ENCODE measurements around the gene AGER. TPM values are rescaled to one million over a fixed set of nuclear protein-coding genes. Genes with fewer than 3 reads are reported as not detected.
"Not testable (repeated sequence)": the region's sequence is repeated elsewhere in the genome, so short reads cannot be mapped to it uniquely, and the experiment has no call there.

The AGER gene
- total RNA-seq, 4 donors from 2014 or later = 1.1 to 9.0 (median 2.7) TPM

GRCh38 chr6:32147401-32148132, 36.5 kb downstream of the AGER start:
- H3K36me3 ChIP-seq = no peaks in the 10 kb centered on the region
- in situ Hi-C loops (cut with MboI; ENCODE audit: low pct_ligation_motif_present in 1 of 4, low pct_unique_long_range_greater_than_20kb in 1 of 4, low sequenced_read_pairs in 3 of 4) (no loop called here), intact Hi-C loops (cut with DNase I; ENCODE audit: low total_unique reads) (no loop called here)
- no peak for DNase-seq
- no peaks in the 10 kb centered on the region for H3K9me3 ChIP-seq
- peaks cover 0 to 23% (median 20%) of the 10 kb centered on the region in 4 donors for H3K4me1 ChIP-seq
- H3K27ac ChIP-seq = no peak overlapping the region
- H3K4me3 ChIP-seq = no peak overlapping the region
- no peak for TF ChIP-seq EP300 (IDR thresholded peaks at IDR 0.05; ENCODE audit: low read depth)
- no peak for TF ChIP-seq POLR2AphosphoS5 (IDR thresholded peaks at IDR 0.05)
- no peak for TF ChIP-seq CTCF (IDR thresholded peaks at IDR 0.05)
- TF ChIP-seq POLR2A (IDR thresholded peaks at IDR 0.05) = no peak
- peaks cover 13% of the 10 kb centered on the region for H3K27me3 ChIP-seq
- WGBS, 2 donors (ENCODE audit: low coverage in 1 of 2) = 70 to 96% methylated on average over 2 to 4 of the region's 4 CpGs

GRCh38 chr6:32146687-32147086, 37.4 kb downstream of the AGER start:
- Histone ChIP-seq H3K4me1 (peaks cover 0 to 25% (median 14%) of the 10 kb centered on the region in 4 donors), H3K9me3 (no peaks in the 10 kb centered on the region), H3K27ac (no peak overlapping the region), H3K4me3 (no peak overlapping the region), H3K36me3 (no peaks in the 10 kb centered on the region), H3K27me3 (peaks cover 13% of the 10 kb centered on the region)
- 27 to 57% methylated on average over 2 to 4 of the region's 4 CpGs for WGBS, 2 donors (ENCODE audit: low coverage in 1 of 2)
- TF ChIP-seq CTCF (IDR thresholded peaks at IDR 0.05) (no peak), POLR2A (IDR thresholded peaks at IDR 0.05) (no peak), EP300 (IDR thresholded peaks at IDR 0.05; ENCODE audit: low read depth) (no peak)
- in situ Hi-C loops (cut with MboI; ENCODE audit: low pct_ligation_motif_present in 1 of 4, low pct_unique_long_range_greater_than_20kb in 1 of 4, low sequenced_read_pairs in 3 of 4) (no loop called here), intact Hi-C loops (cut with DNase I; ENCODE audit: low total_unique reads) (no loop called here)
- no peak for DNase-seq

GRCh38 chr6:32146287-32146686, 37.8 kb downstream of the AGER start:
- no peak for TF ChIP-seq POLR2A (IDR thresholded peaks at IDR 0.05)
- H3K9me3 ChIP-seq = no peaks in the 10 kb centered on the region
- no peak for DNase-seq
- peaks cover 0 to 27% (median 14%) of the 10 kb centered on the region in 4 donors for H3K4me1 ChIP-seq
- no peaks in the 10 kb centered on the region for H3K36me3 ChIP-seq
- in situ Hi-C loops (cut with MboI; ENCODE audit: low pct_ligation_motif_present in 1 of 4, low pct_unique_long_range_greater_than_20kb in 1 of 4, low sequenced_read_pairs in 3 of 4) (no loop called here), intact Hi-C loops (cut with DNase I; ENCODE audit: low total_unique reads) (no loop called here)
- WGBS, 2 donors (ENCODE audit: low coverage in 1 of 2) = 90% methylated on average over 1 of the region's 1 CpG; no CpG with 5 or more reads in 1 of the 2 donors
- H3K27me3 ChIP-seq = peaks cover 13% of the 10 kb centered on the region
- H3K27ac ChIP-seq = no peak overlapping the region
- no peak overlapping the region for H3K4me3 ChIP-seq

- 39 to 42% methylated on average over 7 of the region's 7 CpGs for WGBS, 2 donors (ENCODE audit: low coverage in 1 of 2)
Observed at GRCh38 chr6:32144238-32144637, 39.8 kb downstream of the AGER start.

GRCh38 chr6:32140420-32141046, 43.5 kb downstream of the AGER start:
- Histone ChIP-seq H3K27me3 (no peaks in the 10 kb centered on the region), H3K27ac (no peak overlapping the region), H3K36me3 (no peaks in the 10 kb centered on the region), H3K4me3 (no peak overlapping the region), H3K4me1 (peaks cover 0 to 17% (median 4%) of the 10 kb centered on the region in 4 donors), H3K9me3 (no peaks in the 10 kb centered on the region)
- TF ChIP-seq EP300 (IDR thresholded peaks at IDR 0.05; ENCODE audit: low read depth) (no peak), POLR2AphosphoS5 (IDR thresholded peaks at IDR 0.05) (no peak), POLR2A (IDR thresholded peaks at IDR 0.05) (no peak)
- no peak for DNase-seq
- intact Hi-C loops (cut with DNase I; ENCODE audit: low total_unique reads) (no loop called here), in situ Hi-C loops (cut with MboI; ENCODE audit: low pct_ligation_motif_present in 1 of 4, low pct_unique_long_range_greater_than_20kb in 1 of 4, low sequenced_read_pairs in 3 of 4) (no loop called here)
- WGBS, 2 donors (ENCODE audit: low coverage in 1 of 2) = 68 to 89% methylated on average over 4 to 5 of the region's 5 CpGs

More at GRCh38 chr6:32144238-32144637, 39.8 kb downstream of the AGER start:
- in situ Hi-C loops (cut with MboI; ENCODE audit: low pct_ligation_motif_present in 1 of 4, low pct_unique_long_range_greater_than_20kb in 1 of 4, low sequenced_read_pairs in 3 of 4); H3K4me3 ChIP-seq; H3K9me3 ChIP-seq; intact Hi-C loops (cut with DNase I; ENCODE audit: low total_unique reads); H3K36me3 ChIP-seq: not testable (repeated sequence)
- Histone ChIP-seq H3K4me1 (peaks cover 0 to 17% (median 4%) of the 10 kb centered on the region in 4 donors), H3K27me3 (peaks cover 10% of the 10 kb centered on the region), H3K27ac (peak overlapping the region in 3 of 4 donors; percentile 24 to 65 (median 60))
- peak; percentile 65 for DNase-seq
